ENCODE results near the gene KLC3.

DNA sequence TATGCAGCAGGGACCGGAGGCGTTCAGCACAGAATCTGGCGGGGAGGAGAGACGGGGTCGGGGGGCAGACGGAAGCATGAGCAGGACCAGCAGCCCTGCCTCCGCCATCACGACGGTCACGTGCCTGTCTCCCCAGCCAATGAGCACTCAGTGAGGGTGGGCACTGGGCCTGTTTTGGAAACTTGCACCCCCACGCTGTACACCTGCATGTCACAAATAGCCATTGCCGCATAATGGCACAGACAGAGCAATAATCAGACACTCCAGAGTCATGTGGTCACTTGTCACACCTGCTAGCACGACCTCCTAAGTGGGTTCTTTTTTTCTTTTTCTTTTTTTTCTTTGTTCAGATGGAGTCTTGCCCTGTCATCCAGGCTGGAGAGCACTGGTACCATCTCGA is 21.1 kb downstream of the KLC3 start:
- TF ChIP-seq, protein P1, sequence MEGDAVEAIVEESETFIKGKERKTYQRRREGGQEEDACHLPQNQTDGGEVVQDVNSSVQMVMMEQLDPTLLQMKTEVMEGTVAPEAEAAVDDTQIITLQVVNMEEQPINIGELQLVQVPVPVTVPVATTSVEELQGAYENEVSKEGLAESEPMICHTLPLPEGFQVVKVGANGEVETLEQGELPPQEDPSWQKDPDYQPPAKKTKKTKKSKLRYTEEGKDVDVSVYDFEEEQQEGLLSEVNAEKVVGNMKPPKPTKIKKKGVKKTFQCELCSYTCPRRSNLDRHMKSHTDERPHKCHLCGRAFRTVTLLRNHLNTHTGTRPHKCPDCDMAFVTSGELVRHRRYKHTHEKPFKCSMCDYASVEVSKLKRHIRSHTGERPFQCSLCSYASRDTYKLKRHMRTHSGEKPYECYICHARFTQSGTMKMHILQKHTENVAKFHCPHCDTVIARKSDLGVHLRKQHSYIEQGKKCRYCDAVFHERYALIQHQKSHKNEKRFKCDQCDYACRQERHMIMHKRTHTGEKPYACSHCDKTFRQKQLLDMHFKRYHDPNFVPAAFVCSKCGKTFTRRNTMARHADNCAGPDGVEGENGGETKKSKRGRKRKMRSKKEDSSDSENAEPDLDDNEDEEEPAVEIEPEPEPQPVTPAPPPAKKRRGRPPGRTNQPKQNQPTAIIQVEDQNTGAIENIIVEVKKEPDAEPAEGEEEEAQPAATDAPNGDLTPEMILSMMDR (IDR thresholded peaks at IDR 0.05; ENCODE audit: low read depth, low read length, poor library complexity, severe bottlenecking), result no peak
- no peak for TF ChIP-seq EZH2phosphoT487 (IDR thresholded peaks at IDR 0.05; ENCODE audit: borderline replicate concordance, low read length)
